Vagina (tissue), 2 donors: ENCODE measurements around the gene TBC1D13. TPM values are rescaled to one million over a fixed set of nuclear protein-coding genes. Genes with fewer than 3 reads are reported as not detected.
A peak's percentile ranks its signal among the peaks of the same experiment; 100 is the strongest.
"Not testable (repeated sequence)": the region's sequence is repeated elsewhere in the genome, so short reads cannot be mapped to it uniquely, and the experiment has no call there.

Experiments used
- DNase-seq, 2 donors: peaks; one replicate each; pipeline ENCODE4 v3.0.0-alpha.2; 2017; ENCODE audit errors: extremely low spot score in 2 of 2
- H3K27ac ChIP-seq: fragments of 200-600 bp; sonication (generic); one replicate; pipeline ENCODE4 v1.5.1; 2019
- H3K27me3 ChIP-seq: fragments of 200-600 bp; sonication (generic); one replicate; pipeline ENCODE4 v1.5.1; 2019
- H3K36me3 ChIP-seq, 2 donors: fragments of 200-600 bp; sonication (generic); one replicate each; pipeline ENCODE4 v1.5.1; 2017 to 2019
- H3K4me1 ChIP-seq: fragments of 200-600 bp; sonication (generic); one replicate; pipeline ENCODE4 v1.5.1; 2019
- H3K4me3 ChIP-seq, 2 donors: fragments of 200-600 bp; sonication (generic); 1 replicate in 1 of 2; 2 replicates in 1 of 2; pipeline ENCODE4 v1.5.1; 2016 to 2019
- H3K9me3 ChIP-seq: fragments of 200-600 bp; sonication (generic); one replicate; pipeline ENCODE4 v1.5.1; 2019
- CTCF ChIP-seq, 3 experiments: fragments of 450-650 bp in 2 of 3; fragments of 200-600 bp in 1 of 3; sonication (generic) in 1 of 3; IDR thresholded peaks; one replicate each; pipeline ENCODE4 v1.5.1; 2017 to 2019; ENCODE audit warnings: antibody characterized with exemption in 3 of 3, mild to moderate bottlenecking in 2 of 3, moderate library complexity in 2 of 3
- POLR2A ChIP-seq, 2 donors: fragments of 450-650 bp; IDR thresholded peaks; one replicate each; pipeline ENCODE4 v1.6.1; 2017; ENCODE audit warnings: antibody characterized with exemption in 2 of 2, mild to moderate bottlenecking in 2 of 2, moderate library complexity in 2 of 2
- POLR2AphosphoS5 ChIP-seq, 2 donors: sonication (generic); formaldehyde crosslinking; IDR thresholded peaks; one replicate each; pipeline ENCODE4 v1.9.0; 2017; ENCODE audit warnings: antibody characterized with exemption in 2 of 2, mild to moderate bottlenecking in 2 of 2, low read depth in 1 of 2; ENCODE audit not compliant: insufficient read depth in 1 of 2
- intact Hi-C: fragments of 100-400 bp; cut with DNase I; formaldehyde crosslinking; loops from one replicate; pipeline ENCODE4 v1.15.1; 2023
- small RNA-seq: library from RNA; depleted of rRNA; stranded (forward); fragments of <200 nt; gene quantifications from one replicate; pipeline ENCODE3, GENCODE V24; 2016
- total RNA-seq: library from RNA; depleted of rRNA; stranded (reverse); fragments of >200 nt; gene quantifications from one replicate; pipeline ENCODE4 v1.2.3, GENCODE V29; 2016

TBC1D13 gene
- total RNA-seq, 1 donor from 2014 or later: 11.0 TPM

- TF ChIP-seq POLR2A (IDR thresholded peaks at IDR 0.05): no peak
- no peak for TF ChIP-seq POLR2AphosphoS5 (IDR thresholded peaks at IDR 0.05; ENCODE audit: insufficient read depth in 1 of 2, low read depth in 1 of 2)
- no peak for TF ChIP-seq CTCF (IDR thresholded peaks at IDR 0.05)
- Histone ChIP-seq H3K36me3 (no peaks in the 10 kb centered on the region), H3K4me3 (no peak overlapping the region), H3K4me1 (peaks cover 5% of the 10 kb centered on the region), H3K27me3 (no peaks in the 10 kb centered on the region), H3K9me3 (no peaks in the 10 kb centered on the region), H3K27ac (no peak overlapping the region)
- intact Hi-C loops: no loop called here
- DNase-seq: no peak
Observed at GRCh38 chr9:128847803-128848202, 60.8 kb downstream of the TBC1D13 start.

- H3K36me3 ChIP-seq, DNase-seq, H3K4me1 ChIP-seq, H3K27ac ChIP-seq, H3K27me3 ChIP-seq, H3K4me3 ChIP-seq, intact Hi-C loops, H3K9me3 ChIP-seq: not testable (repeated sequence)
Observed at GRCh38 chr9:128851024-128851423, 64.0 kb downstream of the TBC1D13 start.

GRCh38 chr9:128851779-128852600 lies 64.9 kb downstream of the TBC1D13 start:
- intact Hi-C loops, H3K4me1 ChIP-seq, H3K27ac ChIP-seq, H3K27me3 ChIP-seq, DNase-seq, H3K36me3 ChIP-seq, H3K9me3 ChIP-seq, H3K4me3 ChIP-seq: not testable (repeated sequence)
- TF ChIP-seq CTCF (IDR thresholded peaks at IDR 0.05) (peak in 2 of 3 experiments; percentile 43 to 54), POLR2AphosphoS5 (IDR thresholded peaks at IDR 0.05; ENCODE audit: insufficient read depth in 1 of 2, low read depth in 1 of 2) (peak in 1 of 2 donors; percentile 16)

GRCh38 chr9:128852646-128853045 lies 65.6 kb downstream of the TBC1D13 start:
- H3K36me3 ChIP-seq, intact Hi-C loops, H3K4me3 ChIP-seq, DNase-seq, H3K9me3 ChIP-seq, H3K27me3 ChIP-seq, H3K27ac ChIP-seq, H3K4me1 ChIP-seq: not testable (repeated sequence)

- H3K4me1 ChIP-seq, H3K36me3 ChIP-seq, intact Hi-C loops, H3K4me3 ChIP-seq, DNase-seq, H3K9me3 ChIP-seq, H3K27ac ChIP-seq, H3K27me3 ChIP-seq: not testable (repeated sequence)
Observed at GRCh38 chr9:128854454-128854853, 67.4 kb downstream of the TBC1D13 start.

- peaks cover 25% of the 10 kb centered on the region for H3K4me1 ChIP-seq
- H3K4me3 ChIP-seq, intact Hi-C loops, H3K9me3 ChIP-seq, DNase-seq, H3K36me3 ChIP-seq, H3K27ac ChIP-seq, H3K27me3 ChIP-seq: not testable (repeated sequence)
Observed at GRCh38 chr9:128858476-128858875, 71.4 kb downstream of the TBC1D13 start.

Small RNA genes within 50 kb of the gene (small RNA-seq; reads per million reads assigned to genes)
- gene RF00017: not detected

Other genes with a start within 250 kb of the TBC1D13 start
- gene SPTAN1, start 234.7 kb upstream of the TBC1D13 start, total RNA-seq: 292 TPM
- 46.9 TPM for gene DYNC2I2, start 130.4 kb upstream of the TBC1D13 start, total RNA-seq
- 137 TPM for gene SET, start 98.0 kb upstream of the TBC1D13 start, total RNA-seq
- 8.3 TPM for gene PKN3, start 84.8 kb upstream of the TBC1D13 start, total RNA-seq
- 19.4 TPM for gene ZDHHC12, start 63.1 kb upstream of the TBC1D13 start, total RNA-seq
- 54.8 TPM for gene ZER1, start 15.3 kb upstream of the TBC1D13 start, total RNA-seq
- gene ENDOG, start 31.2 kb downstream of the TBC1D13 start, total RNA-seq: 28.2 TPM
- gene SPOUT1, start 42.5 kb downstream of the TBC1D13 start, total RNA-seq: 48.6 TPM
- gene KYAT1, start 94.7 kb downstream of the TBC1D13 start, total RNA-seq: 11.0 TPM
- 110 TPM for gene LRRC8A, start 94.9 kb downstream of the TBC1D13 start, total RNA-seq
- 23.6 TPM for gene PHYHD1, start 133.7 kb downstream of the TBC1D13 start, total RNA-seq
- gene DOLK, start 160.3 kb downstream of the TBC1D13 start, total RNA-seq: 8.1 TPM
- 69.0 TPM for gene NUP188, start 160.4 kb downstream of the TBC1D13 start, total RNA-seq
- 86.2 TPM for gene SH3GLB2, start 241.1 kb downstream of the TBC1D13 start, total RNA-seq
- gene MIGA2, start 249.4 kb downstream of the TBC1D13 start, total RNA-seq: 35.1 TPM